GM19193 (cell line): ENCODE results near the gene NOS1.

Source experiments
- POLR2A ChIP-seq: IDR thresholded peaks from 4 replicates; pipeline ENCODE4 v1.6.1; 2011; ENCODE audit not compliant: insufficient read depth, insufficient read length; ENCODE audit errors: extremely low read depth

Gene NOS1

DNA sequence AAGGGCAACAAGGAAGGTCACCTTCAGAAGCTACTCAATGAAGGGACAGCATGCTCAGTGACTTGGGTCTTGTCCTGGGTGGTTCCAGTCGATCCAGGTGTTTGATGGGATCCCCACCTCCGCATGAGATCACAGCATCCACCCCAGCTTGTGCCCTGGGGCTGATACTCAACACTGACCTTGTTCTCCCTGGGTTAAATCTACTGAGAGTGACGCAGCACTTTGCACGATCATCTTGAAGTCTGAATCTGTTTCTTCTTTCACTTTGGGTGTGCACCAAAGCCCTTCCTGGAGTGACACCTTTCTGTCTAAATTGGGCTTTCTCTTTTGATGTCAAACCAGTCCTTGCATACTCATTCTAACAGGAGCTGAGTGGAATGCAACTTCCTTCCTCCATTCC lies 13.8 kb downstream of the NOS1 start:
- TF ChIP-seq POLR2A, result no peak

DNA sequence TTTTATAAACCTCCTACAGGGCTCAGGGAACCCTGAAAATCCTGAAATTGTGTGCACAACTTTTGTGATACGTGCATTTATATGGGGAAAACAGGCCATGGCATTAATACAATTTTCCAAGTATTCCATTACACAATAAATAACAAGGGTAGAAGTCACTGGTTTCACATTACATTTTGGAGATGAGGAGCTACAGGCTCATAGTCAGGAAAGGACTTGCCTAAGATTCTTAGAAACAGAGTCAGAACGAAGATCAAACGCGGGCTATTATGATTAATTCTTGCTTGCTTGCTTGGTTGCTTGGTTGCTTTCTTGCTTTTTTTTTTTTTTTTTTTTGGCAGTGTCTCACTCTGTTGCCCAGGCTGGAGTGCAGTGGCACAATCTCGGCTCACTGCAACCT lies 16.7 kb downstream of the NOS1 start:
- TF ChIP-seq POLR2A, result no peak

DNA sequence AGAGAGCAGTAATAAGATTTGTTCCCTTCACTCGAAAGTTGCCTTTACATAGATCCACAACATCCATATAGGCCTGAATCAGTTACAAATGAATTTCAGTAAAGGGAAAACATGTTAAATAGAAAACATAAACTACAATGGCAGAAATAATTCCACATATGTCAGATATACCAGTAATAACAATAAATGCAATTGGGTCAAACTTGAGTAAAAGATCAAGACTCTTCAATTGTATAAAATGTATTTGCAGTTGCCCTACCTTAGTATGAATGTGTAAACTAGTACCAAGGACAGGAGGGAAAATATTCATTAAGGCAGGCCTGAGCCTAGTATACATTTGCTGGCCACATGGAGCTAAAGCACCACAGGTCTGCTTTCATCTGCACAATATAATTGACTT lies 17.6 kb downstream of the NOS1 start:
- no peak for TF ChIP-seq POLR2A

DNA sequence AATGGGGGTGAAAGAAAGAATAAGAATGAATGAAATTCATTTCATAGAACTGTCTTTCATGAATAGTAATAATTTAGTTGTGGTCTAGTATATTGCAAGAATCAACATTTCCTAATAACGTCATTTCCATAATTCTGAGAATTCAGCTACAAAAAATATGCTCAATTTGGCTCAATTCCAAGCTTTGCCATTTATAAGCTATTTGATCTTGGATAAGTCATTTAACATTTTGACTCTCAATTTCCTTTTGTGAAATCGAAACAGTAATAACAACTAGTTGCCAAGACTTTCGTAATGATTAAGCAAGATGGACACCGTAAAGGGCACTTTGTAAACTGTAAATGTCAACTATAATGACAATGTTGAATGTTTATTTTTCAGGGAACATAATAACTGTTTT lies 18.1 kb downstream of the NOS1 start:
- TF ChIP-seq POLR2A, result no peak

DNA sequence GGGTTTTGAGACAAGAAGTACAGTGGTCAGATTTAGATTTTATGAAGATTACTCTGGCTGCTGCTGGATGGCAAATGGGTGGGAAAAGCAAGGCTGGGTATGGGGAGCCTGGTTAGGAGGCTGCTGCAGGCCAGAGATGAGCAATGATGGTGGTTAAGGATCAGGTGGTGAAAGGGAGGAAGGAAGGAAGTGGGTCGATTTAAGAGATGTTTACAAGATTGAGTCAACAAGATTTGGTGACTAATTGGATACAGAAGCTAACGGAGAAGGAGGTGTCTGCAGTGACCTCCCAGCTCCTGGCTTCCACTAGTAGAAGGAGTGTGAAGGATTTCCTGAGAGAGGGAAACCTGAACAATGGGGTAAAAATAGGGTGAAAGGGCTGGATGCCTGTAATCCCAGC lies 18.7 kb downstream of the NOS1 start:
- no peak for TF ChIP-seq POLR2A

DNA sequence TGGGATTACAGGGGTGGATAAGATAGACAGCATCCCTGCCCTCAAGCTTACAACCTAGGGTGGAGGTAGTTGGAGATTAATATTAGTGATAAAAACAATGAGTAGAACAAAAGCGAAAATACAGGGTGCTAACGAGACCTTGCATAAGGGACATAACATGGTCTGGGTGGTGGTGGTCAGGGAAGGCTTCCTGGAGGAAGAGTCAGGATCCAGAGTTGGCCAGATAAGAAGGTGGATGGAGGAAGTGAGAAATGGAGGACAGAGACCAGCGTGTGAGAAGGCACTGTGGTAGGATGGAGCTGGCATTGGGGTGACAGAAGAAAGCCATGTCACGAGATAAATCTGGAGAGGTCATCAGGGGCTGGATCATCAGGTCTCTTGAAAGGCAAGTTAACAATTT lies 19.2 kb downstream of the NOS1 start:
- no peak for TF ChIP-seq POLR2A

DNA sequence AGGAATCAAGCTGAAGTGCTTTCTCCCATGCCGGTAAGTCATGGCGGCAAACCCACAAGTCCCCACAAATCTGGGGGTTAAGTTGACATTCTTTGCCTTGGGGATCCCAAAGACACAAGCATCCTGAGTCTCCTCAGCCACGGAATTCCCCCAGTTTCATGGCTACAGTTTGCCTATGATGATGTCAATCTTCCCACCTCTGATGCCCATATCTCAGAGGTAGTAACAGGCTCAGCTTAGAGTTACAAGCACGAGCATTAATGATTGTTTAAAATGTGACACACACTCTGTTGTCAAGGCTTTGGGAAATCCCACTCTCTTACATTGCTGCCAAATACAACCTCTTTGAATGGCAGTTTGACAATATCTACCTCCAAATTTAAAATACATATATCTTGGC lies 22.3 kb downstream of the NOS1 start:
- no peak for TF ChIP-seq POLR2A

DNA sequence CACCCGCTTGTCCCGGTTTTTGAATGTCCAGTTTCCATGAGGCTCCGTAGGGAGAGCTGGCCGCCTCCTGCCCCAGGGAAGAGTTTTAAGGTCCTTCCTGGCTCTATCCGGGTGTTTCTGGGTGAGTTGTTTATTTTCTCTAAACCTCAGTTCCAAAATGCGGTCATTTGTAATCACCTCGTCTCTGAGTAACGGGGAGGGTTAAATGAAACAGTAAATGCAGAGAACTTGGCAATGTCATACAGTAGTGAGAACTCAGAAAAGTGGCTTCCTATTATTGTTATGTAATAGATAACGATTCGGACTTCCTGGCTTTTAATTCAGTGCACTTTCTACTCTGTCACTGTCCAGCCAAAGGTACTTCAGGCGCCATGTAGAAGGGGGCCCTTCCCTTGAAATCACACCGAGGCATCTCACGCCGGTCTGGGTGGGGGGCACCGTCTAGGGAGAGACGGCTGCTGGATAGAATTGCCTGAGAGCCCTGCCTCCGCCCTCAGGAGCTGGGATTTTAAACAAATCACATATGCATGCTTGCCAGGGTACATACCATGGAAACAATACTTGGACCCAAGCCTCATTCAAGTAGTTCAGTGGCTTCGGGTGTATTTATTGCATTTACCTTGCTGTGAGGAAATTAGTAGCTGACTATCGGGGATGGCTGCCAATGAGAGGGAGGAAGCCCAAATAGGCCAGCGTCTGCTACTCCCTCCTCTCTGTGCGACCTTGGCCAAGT lies 26.4 kb downstream of the NOS1 start:
- no peak for TF ChIP-seq POLR2A

DNA sequence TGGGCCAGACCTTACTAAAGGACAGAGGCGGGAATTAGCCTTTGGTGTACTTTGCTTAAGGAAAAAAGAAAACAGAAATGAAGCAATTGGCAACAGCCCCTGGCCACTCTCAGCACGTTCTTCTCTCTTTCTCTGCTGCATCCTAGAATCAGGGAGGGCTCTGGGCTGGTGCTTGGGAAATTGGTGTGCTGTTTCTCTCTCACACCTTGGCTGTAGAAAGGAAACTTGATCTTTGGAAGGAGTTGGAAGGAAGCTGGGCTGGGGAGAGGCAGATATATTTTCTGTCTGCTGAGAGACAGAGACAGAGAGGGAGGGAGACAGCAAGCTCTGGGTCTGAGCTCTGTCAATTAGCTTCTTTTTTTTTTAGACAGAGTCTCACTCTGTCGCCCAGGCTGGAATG lies 27.4 kb downstream of the NOS1 start:
- no peak for TF ChIP-seq POLR2A

DNA sequence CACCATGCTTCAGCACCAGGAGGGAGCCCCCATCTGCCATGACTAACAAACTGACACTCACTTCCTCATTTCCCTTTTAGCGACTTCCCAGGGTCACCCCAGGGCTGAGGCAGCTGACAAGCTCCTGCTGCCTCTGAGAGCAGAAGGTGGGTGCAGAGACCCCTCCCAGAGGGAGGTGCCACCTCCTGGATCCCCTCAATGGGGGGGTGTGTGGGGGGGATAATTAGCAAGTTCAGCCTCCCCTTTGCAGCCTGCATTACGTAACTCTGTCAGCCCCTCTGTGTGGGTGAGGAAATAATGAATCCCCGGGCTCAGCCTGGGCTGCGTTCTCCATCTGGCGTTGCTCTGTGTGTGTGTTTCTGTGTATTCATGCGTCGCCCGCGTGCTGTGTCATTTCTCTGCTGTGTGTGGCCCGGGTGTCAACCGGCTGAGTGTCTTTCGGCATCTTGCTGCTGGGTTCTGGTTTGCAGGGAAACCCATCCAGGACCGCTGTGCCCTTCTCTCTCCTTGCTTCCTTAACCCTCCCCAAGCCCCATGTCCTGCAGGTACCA lies 28.0 kb downstream of the NOS1 start:
- TF ChIP-seq POLR2A, result no peak

DNA sequence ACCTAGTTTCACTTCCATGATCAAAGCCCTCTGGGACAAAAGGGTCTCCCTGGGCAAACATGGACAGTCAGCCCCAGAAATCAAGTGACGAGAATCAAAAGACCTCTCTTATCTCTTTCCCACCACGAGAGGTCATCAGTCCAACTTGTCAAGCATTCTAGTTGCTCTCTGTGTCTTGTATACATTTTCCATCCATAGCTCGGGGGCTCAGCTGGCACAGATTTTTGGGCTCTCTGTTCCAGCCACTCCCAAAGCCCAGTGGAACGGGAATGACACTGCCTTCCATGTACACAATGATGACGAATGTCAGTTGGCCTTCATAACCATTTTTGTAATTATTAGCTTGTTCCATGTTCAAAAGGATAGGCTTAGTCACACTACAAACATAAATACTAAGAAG lies 29.7 kb downstream of the NOS1 start:
- no peak for TF ChIP-seq POLR2A

DNA sequence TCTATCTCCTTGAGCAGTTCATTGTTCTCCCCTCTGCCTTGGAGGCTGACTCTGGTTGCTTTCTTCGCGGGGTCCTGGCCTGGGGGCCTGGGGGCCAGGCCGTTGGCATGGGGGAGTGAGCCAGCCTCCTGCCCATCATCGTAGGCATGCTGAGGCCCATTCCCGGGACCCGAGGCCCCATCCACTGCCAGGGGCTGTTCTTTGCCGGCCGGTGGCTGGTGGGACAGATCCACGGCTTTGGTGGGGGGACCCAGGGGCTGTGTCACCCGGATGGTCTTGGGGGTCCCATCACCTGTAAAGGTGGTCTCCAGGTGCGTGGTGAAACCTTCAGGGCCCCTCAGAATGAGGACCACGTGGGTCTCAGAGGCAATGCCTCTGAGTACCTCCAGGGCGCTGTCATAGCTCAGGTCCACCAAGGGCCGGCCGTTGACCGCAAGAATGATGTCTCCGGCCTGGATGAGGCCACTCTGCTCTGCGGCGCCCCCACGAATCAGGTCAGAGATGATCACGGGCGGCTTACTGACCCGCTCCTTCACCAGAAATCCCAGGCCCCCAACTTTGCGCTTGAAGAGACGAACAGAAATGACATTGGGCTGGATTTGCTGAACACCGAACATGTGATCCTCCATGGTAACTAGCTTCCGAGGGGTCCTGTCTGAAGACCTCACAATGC lies 30.8 kb downstream of the NOS1 start:
- no peak for TF ChIP-seq POLR2A

DNA sequence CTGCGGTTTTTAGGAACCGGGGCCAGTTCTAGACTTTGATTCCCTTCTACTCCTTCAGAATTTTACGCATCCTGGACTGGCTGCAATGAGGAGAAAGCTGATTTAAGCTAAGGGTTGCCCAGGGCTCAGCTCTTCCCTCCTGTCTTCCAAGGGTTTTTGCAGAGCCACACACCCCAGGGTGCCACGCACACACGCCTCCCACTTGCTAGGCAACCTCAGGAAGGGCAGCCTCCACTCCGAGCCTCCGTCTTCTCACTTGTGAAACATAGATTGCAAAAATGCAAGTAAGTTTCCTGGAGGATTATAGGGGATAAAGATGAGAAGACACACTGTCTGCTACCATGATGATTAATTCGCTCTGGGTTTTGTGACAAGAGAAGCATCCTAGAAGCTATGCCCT lies 31.7 kb downstream of the NOS1 start:
- TF ChIP-seq POLR2A, result no peak

DNA sequence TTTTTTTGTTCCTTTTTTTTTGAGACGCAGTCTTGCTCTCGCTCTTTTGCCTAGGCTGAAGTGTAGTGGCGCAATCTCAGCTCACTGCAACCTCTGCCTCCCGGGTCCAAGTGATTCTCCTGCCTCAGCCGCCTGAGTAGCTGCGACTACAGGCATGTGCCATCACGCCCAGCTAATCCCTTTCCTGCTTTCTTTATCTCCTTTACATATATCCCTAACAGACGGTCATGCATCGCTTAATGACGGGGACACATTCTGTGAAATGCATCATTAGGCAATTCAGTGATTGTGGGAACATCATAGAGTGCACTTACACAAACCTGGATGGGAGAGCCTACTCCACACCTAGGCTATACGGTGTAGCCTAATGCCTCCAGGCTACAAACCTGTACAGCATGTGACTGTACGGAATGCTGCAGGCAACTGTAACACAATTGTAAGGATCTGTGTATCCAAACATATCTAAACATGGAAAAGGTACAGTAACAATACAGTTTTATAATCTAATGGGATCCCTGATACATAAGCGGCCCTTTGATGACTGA lies 32.8 kb downstream of the NOS1 start:
- no peak for TF ChIP-seq POLR2A

DNA sequence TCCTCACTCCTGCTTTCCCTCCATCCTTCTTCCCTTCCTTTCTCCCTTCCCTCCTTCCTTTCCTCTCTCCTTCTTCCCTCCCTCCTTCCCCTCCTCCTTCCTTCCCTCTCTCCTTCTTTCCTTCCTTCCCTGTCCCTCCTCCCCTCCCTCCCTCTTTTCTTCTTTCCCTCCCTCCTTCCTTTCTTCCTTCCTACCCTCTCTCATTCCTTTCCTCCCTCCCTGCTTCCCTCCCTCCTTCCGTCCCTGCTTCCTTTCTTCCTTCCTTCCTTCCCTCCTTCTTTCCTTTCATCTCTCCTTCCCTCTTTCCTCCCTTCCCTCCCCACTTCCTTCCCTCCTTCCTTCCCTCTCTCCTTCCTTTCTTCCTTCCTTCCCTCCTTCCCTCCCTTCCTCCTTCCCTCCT lies 39.0 kb downstream of the NOS1 start:
- no peak for TF ChIP-seq POLR2A

DNA sequence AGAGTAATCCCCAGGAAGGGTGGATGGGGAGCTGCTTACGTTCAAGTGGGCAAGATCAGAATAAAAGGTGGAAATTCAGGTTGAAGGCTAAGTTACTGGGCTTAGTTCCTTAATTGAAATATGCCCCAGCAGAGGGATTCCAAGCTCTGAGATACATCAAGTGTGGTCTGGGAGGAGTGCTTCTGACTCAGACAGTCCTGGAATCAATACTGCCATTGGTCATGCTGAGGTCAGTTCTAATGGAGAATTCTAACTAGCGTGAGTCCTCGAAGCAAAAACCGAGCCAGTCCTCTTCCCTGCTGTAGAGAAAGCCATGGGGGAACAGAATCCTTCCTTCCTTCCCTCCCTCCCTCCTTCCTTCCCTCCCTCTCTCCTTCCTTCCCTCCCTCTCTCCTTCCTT lies 39.9 kb downstream of the NOS1 start:
- TF ChIP-seq POLR2A, result no peak

DNA sequence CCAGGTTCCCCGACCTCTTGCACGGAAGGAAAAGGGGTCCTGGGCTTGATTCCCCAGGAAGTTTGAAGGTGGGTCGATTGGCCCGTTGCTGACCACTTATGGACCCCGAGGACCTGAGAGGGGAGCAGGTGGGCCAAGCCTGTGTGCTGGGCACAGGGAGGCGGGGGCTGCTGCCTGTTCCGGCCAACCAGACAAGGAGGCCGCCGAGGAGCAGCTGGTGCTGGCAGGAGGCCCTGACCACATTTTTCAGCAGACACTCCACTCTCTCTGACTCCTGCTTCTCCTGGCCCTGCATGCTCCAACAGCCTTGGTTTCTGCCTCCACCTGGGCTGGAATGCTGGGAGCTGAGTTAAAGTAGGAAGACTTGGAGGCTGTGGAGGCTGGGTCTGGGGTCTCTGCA lies 42.8 kb downstream of the NOS1 start:
- no peak for TF ChIP-seq POLR2A

DNA sequence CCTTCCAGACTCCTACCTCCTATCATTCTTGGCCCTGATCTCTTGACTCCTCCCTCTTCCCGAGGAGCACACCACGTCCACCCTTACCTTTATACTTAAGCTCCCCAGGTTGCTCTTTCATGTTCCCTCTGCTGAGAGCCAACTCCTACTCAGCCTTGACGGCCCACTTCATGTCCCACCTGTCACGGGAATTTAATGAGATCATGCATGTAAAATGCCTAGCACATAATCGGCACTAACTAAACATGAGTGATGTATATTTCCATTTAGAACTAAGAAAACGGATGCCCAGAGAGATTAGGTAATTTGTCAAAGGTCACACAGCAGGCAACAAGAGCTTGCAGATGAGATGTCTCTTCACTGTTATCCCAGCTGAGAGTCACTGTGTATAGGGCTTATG lies 45.1 kb downstream of the NOS1 start:
- no peak for TF ChIP-seq POLR2A
